Measurements from ENCODE around the gene MAP2K2. TPM values are rescaled to one million over a fixed set of nuclear protein-coding genes. Genes with fewer than 3 reads are reported as not detected.
"Not testable (repeated sequence)": the region's sequence is repeated elsewhere in the genome, so short reads cannot be mapped to it uniquely, and the experiment has no call there.

The MAP2K2 gene
- polyA plus RNA-seq (2013, experiment 1 of 2): 164 TPM
- 138 TPM for polyA plus RNA-seq (2013, experiment 2 of 2)

DNA sequence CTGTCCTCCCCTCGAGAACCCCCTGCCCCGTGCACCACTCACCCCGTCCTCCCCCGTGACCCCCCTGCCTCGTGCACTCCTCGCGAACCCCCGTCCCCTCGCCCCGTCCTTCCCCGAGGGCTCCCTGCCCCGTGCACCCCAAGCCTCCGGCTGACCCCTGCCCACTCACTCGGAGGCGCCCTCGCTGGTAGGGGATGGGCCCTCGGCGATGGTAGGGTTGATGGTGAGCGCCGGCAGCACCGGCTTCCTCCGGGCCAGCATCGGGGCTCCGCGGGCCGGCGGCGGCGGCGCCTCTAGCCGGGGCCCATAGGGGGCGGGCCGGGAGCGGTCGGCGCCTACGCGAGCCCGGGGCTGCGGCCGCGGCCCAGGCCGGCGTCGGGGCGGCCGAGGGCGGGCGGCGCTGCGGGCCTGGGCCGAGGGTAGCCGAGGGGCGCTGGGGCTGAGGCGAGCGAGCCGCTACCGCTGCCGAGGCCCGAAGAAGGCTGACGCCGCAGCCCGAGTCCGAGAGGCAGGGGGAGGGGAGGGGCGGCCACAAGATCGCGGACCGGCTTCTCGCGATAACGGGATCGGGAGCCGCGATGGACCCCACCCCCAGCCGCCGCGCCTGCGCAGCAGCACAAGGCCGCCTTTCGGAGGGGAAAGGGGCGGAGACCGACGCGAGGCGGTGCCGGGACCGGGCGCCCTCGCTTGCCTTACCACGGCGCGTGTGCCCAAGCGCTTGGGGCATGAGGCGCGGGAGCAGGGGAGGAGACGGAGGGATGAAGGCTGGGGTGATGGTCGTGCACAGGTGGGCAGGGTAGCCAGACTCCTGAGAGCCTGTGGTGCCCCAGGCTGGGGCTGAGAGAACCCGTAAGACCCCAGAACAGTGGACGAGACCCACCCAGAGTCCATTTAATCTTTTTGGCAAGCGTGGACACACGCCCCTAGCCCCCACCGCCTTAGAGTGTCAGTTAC is at the start of gene MAP2K2:
MAP2K2 (minus strand) TSS at position 508 of the 954 bp plus-strand sequence; CDS start at position 261, 247 bp downstream.
- peak within 1 kb of the TSS; percentile 87 for H3K4me3 ChIP-seq (ENCODE audit: extremely low read depth, insufficient read depth, low read length, poor library complexity, severe bottlenecking)
- no peaks in the 10 kb centered on the region for H3K9me3 ChIP-seq (ENCODE audit: control insufficient read depth, low read length)
- H3K36me3 ChIP-seq (ENCODE audit: control insufficient read depth, insufficient read depth, low read length): peaks cover 18% of the 10 kb centered on the region
- H3K4me1 ChIP-seq (ENCODE audit: control insufficient read depth, insufficient read depth, low read length, poor library complexity, severe bottlenecking): no peaks in the 10 kb centered on the region
- 0 to 1% methylated on average over 68 to 76 of the region's 102 CpGs for WGBS, 2 experiments (ENCODE audit: insufficient coverage in 2 of 2)
- H3K27ac ChIP-seq (ENCODE audit: low read depth, low read length, severe bottlenecking): no peak within 1 kb of the TSS

DNA sequence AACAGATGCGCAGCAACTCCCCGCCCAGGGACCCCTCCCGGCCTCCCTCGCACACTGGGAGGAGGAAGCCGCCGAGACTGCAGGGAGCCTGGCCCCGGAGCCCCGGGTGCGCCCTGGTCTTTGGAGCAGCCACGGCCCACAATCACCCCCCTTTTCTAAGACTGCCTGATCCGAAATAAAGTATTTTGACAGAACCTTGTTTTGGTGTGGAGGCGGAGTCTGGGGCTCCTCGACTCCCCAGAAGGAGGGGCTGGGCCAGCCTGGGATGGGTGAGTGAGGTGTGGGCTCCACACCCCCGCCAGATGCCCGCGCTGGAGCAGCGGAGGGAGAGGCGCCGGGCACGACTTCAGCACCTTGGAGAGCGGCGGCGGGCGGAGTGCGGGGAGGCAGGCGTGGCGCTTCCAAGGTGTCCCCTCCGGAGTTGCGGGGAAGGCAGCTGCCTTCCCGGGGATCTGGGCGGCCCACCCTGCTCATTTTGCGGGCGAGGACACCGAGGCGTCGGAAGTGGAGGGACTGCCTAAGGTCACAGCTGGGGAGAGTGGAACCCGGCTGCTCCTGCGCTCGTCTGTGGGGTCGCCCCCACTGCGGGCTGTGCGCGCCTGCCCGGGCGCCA is 49.0 kb upstream of the MAP2K2 start:
- no peak overlapping the region for H3K4me3 ChIP-seq (ENCODE audit: extremely low read depth, insufficient read depth, low read length, poor library complexity, severe bottlenecking)
- H3K27ac ChIP-seq (ENCODE audit: low read depth, low read length, severe bottlenecking): no peak overlapping the region
- WGBS, 2 experiments (ENCODE audit: insufficient coverage in 2 of 2): 14% methylated on average over 37 to 40 of the region's 45 CpGs
- no peaks in the 10 kb centered on the region for H3K9me3 ChIP-seq (ENCODE audit: control insufficient read depth, low read length)
- no peaks in the 10 kb centered on the region for H3K4me1 ChIP-seq (ENCODE audit: control insufficient read depth, insufficient read depth, low read length, poor library complexity, severe bottlenecking)
- peaks cover 13% of the 10 kb centered on the region for H3K36me3 ChIP-seq (ENCODE audit: control insufficient read depth, insufficient read depth, low read length)

DNA sequence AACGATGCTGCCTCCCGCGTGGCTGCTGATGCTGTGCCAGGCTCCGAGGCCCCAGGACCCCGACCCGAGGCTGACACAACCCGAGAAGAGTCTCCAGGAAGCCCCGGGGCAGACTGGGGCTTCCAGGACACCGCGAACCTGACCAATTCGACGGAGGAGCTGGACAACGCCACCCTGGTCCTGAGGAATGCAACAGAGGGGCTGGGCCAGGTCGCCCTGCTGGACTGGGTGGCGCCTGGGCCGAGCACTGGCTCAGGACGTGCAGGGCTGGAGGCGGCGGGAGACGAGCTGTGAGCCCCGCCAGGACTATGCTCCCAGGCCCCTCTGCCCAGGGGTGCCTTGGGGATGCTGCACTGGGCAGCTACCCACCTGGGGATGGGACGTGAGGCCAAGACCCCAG is 47.8 kb upstream of the MAP2K2 start:
- H3K9me3 ChIP-seq (ENCODE audit: control insufficient read depth, low read length): no peaks in the 10 kb centered on the region
- no peak overlapping the region for H3K27ac ChIP-seq (ENCODE audit: low read depth, low read length, severe bottlenecking)
- H3K36me3 ChIP-seq (ENCODE audit: control insufficient read depth, insufficient read depth, low read length): peaks cover 13% of the 10 kb centered on the region
- 55 to 56% methylated on average over 20 to 22 of the region's 22 CpGs for WGBS, 2 experiments (ENCODE audit: insufficient coverage in 2 of 2)
- H3K4me1 ChIP-seq (ENCODE audit: control insufficient read depth, insufficient read depth, low read length, poor library complexity, severe bottlenecking): no peaks in the 10 kb centered on the region
- H3K4me3 ChIP-seq (ENCODE audit: extremely low read depth, insufficient read depth, low read length, poor library complexity, severe bottlenecking): no peak overlapping the region

DNA sequence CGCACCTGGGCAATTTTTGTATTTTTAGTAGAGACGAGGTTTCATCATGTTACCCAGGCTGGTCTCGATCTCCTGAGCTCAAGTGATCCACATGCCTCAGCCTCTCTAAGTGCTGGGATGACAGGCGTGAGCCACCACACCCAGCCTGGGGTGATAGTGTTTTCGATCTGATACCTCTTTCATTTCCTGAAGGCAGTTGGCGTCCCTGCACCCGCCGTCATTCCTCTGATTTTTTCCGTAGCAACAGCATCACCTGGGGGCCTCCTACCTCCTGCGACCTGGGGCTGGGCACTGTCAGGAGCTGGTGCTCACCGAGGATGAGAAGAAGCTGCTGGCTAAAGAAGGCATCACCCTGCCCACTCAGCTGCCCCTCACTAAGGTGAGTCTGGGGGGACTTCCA is 40.3 kb upstream of the MAP2K2 start:
- no peak overlapping the region for H3K27ac ChIP-seq (ENCODE audit: low read depth, low read length, severe bottlenecking)

DNA sequence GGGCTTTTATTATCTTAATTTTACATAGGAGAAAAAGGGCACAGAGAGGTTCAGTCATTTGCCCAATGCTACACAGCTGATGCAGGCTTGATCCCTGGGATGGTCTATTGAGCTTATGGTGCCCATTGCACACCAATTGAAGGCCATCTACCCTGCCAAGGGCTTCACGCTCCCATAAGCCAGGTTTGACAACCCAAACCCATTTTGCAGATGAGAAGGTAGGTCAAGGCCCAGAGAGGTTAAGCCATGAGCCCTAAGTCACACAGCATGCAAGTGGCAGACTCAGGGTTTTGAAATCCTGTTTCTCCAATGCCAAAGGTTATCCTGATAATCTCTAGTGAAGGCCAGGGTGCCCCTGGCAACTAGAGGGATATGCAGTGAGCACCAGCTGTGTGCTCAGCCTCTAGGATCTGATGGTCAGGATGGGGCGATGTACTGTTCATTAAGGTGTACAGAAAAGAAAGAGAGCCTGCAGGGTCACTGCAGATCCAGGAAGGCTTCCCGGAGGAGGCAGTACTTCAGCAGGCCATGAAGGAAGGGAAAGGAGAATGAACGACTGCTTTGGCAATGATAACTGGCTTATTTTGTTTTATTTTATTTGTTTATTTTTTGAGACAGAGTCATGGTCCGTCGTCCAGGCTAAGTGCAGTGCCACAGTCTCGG is 37.6 kb upstream of the MAP2K2 start:
- WGBS, 2 experiments (ENCODE audit: insufficient coverage in 2 of 2): 80 to 86% methylated on average over 7 of the region's 7 CpGs
- Histone ChIP-seq H3K36me3 (ENCODE audit: control insufficient read depth, insufficient read depth, low read length) (no peaks in the 10 kb centered on the region), H3K27ac (ENCODE audit: low read depth, low read length, severe bottlenecking) (no peak overlapping the region), H3K4me1 (ENCODE audit: control insufficient read depth, insufficient read depth, low read length, poor library complexity, severe bottlenecking) (no peaks in the 10 kb centered on the region), H3K9me3 (ENCODE audit: control insufficient read depth, low read length) (no peaks in the 10 kb centered on the region), H3K4me3 (ENCODE audit: extremely low read depth, insufficient read depth, low read length, poor library complexity, severe bottlenecking) (no peak overlapping the region)

More for the DNA sequence above, 40.3 kb upstream of the MAP2K2 start:
- no peaks in the 10 kb centered on the region for H3K9me3 ChIP-seq (ENCODE audit: control insufficient read depth, low read length)
- 53 to 58% methylated on average over 9 to 11 of the region's 11 CpGs for WGBS, 2 experiments (ENCODE audit: insufficient coverage in 2 of 2)
- no peaks in the 10 kb centered on the region for H3K36me3 ChIP-seq (ENCODE audit: control insufficient read depth, insufficient read depth, low read length)
- no peaks in the 10 kb centered on the region for H3K4me1 ChIP-seq (ENCODE audit: control insufficient read depth, insufficient read depth, low read length, poor library complexity, severe bottlenecking)
- no peak overlapping the region for H3K4me3 ChIP-seq (ENCODE audit: extremely low read depth, insufficient read depth, low read length, poor library complexity, severe bottlenecking)

DNA sequence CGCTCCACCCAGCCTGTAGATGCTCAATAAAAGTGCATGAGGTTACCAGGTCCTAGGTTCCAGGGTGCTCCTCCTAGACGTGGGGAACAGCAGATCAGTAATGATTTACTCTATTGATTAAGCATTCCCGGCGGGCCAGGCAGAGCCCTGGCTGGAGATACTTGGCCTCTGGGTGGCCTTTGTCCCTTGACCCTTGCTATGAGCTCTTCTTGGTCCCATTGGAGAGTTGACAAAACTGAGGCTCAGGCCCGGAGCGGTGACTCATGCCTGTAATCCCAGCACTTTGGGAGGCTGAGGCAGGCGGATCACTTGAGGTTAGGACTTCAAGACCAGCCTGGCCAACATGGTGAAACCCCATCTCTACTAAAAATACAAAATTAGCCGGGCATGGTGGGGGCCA is 34.0 kb upstream of the MAP2K2 start:
- H3K4me3 ChIP-seq (ENCODE audit: extremely low read depth, insufficient read depth, low read length, poor library complexity, severe bottlenecking); H3K27ac ChIP-seq (ENCODE audit: low read depth, low read length, severe bottlenecking); H3K36me3 ChIP-seq (ENCODE audit: control insufficient read depth, insufficient read depth, low read length); H3K4me1 ChIP-seq (ENCODE audit: control insufficient read depth, insufficient read depth, low read length, poor library complexity, severe bottlenecking); H3K9me3 ChIP-seq (ENCODE audit: control insufficient read depth, low read length): not testable (repeated sequence)
- 88 to 92% methylated on average over 7 to 8 of the region's 8 CpGs for WGBS, 2 experiments (ENCODE audit: insufficient coverage in 2 of 2)

DNA sequence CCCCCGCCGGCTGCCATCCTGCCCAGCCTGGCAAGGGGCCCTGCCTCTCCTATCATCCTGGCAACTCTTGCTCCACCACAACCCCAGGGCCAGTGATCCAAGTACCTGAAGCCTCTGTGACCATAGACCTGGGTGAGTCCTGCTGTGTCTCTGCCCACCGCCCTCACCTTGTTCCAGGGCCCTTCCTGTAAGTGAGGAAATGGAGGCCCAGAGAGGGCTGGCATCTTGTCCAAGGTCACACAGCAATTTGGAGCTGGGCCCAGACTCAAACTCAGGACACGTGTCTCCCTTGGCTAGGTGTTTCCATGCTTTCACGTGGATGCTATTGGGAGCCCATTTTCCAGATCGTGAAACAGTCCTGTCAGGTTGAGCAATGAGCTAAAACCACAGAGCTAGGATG is 33.2 kb upstream of the MAP2K2 start:
- WGBS, 2 experiments (ENCODE audit: insufficient coverage in 2 of 2): 77 to 87% methylated on average over 3 to 6 of the region's 6 CpGs
- Histone ChIP-seq H3K27ac (ENCODE audit: low read depth, low read length, severe bottlenecking) (no peak overlapping the region), H3K36me3 (ENCODE audit: control insufficient read depth, insufficient read depth, low read length) (no peaks in the 10 kb centered on the region), H3K4me1 (ENCODE audit: control insufficient read depth, insufficient read depth, low read length, poor library complexity, severe bottlenecking) (no peaks in the 10 kb centered on the region), H3K9me3 (ENCODE audit: control insufficient read depth, low read length) (no peaks in the 10 kb centered on the region), H3K4me3 (ENCODE audit: extremely low read depth, insufficient read depth, low read length, poor library complexity, severe bottlenecking) (no peak overlapping the region)

DNA sequence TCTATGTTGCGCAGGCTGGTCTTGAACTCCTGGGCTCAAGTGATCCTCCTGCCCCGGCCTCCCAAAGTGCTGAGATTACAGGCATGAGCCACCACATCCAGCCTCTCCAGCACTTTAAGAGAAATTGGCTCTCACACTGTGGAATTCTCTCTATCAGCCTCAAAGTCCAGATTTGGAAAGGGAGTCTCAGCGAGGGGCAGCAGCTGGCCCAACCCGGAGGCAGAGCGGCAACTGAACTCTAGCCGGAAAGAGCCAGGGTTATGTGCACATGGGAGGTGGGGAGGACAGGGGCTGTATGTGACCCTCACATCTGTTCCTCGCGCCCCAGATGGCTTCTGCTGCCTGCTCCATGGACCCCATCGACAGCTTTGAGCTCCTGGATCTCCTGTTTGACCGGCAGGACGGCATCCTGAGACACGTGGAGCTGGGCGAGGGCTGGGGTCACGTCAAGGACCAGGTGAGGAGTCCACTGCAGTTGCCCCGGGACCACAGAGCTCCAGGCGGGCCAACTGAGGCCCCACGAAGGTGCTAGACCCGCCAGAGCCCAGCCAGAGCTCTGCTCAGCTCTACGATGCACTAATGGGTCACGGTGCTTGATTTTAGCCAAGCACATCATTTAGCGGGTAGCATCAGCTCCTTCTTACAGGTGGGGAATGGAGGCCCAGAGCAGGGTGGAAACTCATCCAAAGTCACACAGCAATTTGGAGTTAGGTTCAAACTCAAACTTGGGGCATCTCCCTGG is 30.8 kb upstream of the MAP2K2 start:
- no peak overlapping the region for H3K27ac ChIP-seq (ENCODE audit: low read depth, low read length, severe bottlenecking)
- H3K4me3 ChIP-seq (ENCODE audit: extremely low read depth, insufficient read depth, low read length, poor library complexity, severe bottlenecking): no peak overlapping the region
- 84 to 85% methylated on average over 15 to 20 of the region's 21 CpGs for WGBS, 2 experiments (ENCODE audit: insufficient coverage in 2 of 2)
- H3K9me3 ChIP-seq (ENCODE audit: control insufficient read depth, low read length): no peaks in the 10 kb centered on the region
- no peaks in the 10 kb centered on the region for H3K4me1 ChIP-seq (ENCODE audit: control insufficient read depth, insufficient read depth, low read length, poor library complexity, severe bottlenecking)
- H3K36me3 ChIP-seq (ENCODE audit: control insufficient read depth, insufficient read depth, low read length): no peaks in the 10 kb centered on the region

DNA sequence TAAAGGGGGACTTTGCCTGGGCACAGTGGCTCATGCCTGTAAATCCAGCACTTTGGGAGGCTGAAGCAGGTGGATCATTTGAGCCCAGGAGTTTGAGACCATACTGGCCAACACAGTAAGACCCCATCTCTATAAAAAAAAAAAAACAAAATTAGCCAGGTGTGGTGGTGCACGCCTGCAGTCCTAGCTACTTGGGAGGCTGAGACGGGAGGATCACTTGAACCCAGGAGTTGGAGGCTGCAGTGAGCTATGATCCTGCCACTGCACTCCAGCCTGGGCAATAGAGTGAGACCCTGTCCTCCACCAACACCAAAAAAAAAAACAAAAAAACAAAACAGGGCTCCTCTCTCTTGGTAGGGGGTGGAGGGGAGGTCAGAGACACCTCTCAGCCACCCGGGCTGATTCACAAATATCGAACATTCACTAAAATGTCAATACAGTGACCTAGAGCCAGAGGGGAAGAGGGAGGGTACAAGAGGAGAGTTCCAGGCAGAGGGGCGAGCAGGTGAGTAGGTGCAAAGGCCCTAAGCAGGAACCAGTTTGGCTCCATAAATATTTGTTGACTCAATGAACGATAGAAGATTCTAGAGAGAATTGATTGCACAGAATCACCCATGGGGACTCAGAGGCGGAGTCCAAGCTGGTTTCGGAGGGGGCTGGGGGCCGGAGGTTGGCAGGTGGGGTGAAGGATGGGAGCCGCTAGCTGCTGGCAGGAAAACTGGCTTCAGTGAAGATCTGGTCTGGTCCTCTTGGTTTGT is 28.5 kb upstream of the MAP2K2 start:
- Histone ChIP-seq H3K4me3 (ENCODE audit: extremely low read depth, insufficient read depth, low read length, poor library complexity, severe bottlenecking) (no peak overlapping the region), H3K4me1 (ENCODE audit: control insufficient read depth, insufficient read depth, low read length, poor library complexity, severe bottlenecking) (no peaks in the 10 kb centered on the region), H3K27ac (ENCODE audit: low read depth, low read length, severe bottlenecking) (no peak overlapping the region), H3K36me3 (ENCODE audit: control insufficient read depth, insufficient read depth, low read length) (no peaks in the 10 kb centered on the region), H3K9me3 (ENCODE audit: control insufficient read depth, low read length) (no peaks in the 10 kb centered on the region)
- 83 to 90% methylated on average over 8 of the region's 10 CpGs for WGBS, 2 experiments (ENCODE audit: insufficient coverage in 2 of 2)

DNA sequence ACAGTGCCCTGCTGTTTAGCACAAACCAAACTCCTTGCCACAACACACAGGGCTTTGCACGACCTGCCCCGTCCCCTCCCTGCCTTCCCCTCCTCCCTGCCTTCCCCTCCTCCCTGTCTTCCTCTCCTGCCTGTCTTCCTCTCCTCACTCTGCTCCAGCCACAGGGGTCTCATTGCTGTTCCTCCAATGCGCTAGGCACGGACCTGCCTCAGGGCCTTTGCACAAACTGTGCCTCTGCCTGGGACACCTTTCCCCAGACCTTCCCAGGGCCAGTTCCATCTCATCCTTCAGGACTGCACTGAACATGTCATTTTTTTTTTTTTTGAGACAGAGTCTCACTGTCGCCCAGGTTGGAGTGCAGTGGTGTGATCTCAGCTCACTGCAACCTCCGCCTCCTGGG is 27.7 kb upstream of the MAP2K2 start:
- Histone ChIP-seq H3K9me3 (ENCODE audit: control insufficient read depth, low read length) (no peaks in the 10 kb centered on the region), H3K27ac (ENCODE audit: low read depth, low read length, severe bottlenecking) (no peak overlapping the region), H3K4me1 (ENCODE audit: control insufficient read depth, insufficient read depth, low read length, poor library complexity, severe bottlenecking) (no peaks in the 10 kb centered on the region), H3K36me3 (ENCODE audit: control insufficient read depth, insufficient read depth, low read length) (no peaks in the 10 kb centered on the region), H3K4me3 (ENCODE audit: extremely low read depth, insufficient read depth, low read length, poor library complexity, severe bottlenecking) (no peak overlapping the region)
- 74 to 82% methylated on average over 5 to 6 of the region's 6 CpGs for WGBS, 2 experiments (ENCODE audit: insufficient coverage in 2 of 2)
